HG03196 (cell line): ENCODE data around the gene NAPG.
A peak's percentile ranks its signal among the peaks of the same experiment; 100 is the strongest.
"Not testable (repeated sequence)": the region's sequence is repeated elsewhere in the genome, so short reads cannot be mapped to it uniquely, and the experiment has no call there.

ENCODE experiments used
- ATAC-seq: cut with Tn5 transposase; IDR thresholded peaks from one replicate; pipeline ENCODE4 v1.9.1; 2021; ENCODE audit not compliant: unreplicated experiment

The NAPG gene

DNA sequence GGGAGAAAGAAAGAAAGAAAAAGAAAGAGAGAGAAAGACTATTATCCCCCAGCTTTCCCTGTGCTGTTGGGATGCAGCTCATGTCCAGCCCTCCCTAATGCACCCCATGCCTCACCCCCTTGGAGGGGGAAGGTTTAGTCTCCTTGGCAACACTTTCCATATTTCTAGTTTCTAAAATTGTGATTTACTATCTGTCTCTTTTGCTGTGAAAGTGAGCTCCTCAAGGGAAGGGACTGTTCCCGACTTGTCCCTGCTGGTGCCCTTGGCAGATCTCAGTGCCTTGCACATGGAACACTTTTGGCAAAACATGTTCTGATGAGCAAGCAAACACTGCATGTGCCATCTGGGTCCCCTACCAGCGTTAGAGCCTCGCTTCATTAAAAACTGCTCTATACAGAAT lies 11.7 kb upstream of the NAPG start:
- ATAC-seq: no peak

DNA sequence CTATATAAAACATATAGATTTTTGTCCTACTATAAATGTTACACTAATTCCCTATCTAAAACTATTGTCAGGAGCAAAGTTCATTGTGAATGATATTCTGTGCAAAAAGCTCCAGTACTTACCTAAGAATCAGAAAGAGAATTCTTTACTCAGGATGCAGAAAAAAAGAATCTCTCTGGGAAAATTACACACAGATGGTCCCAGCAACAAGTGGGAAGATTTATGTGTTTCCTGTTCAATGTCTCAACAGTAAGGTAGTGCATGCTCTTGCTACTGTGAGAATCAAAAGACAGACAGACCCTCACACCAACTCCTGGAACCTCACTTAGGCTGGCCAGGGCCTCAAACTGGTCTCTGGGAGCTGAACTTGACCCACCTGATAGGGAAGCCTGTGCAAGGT lies 11.2 kb upstream of the NAPG start:
- no peak for ATAC-seq

DNA sequence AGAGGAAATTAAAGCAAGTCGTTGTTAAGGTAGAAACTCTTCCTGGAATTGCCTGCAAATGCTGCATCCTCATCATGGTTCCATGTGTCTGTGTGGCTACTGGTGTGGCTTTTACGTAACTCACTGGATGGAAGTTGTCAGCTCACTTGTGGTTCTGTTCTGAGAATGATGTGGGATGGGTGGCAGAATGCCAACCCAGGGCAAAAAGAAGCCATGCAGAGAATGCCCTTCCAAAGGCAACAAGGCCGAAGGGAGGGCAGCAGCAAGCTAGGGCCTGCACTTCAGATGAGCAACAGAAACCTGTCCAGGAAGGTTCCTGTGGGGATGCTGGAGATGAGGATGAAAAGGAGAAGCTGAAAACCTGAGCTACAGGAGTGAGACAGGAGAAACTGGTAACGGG lies 10.4 kb upstream of the NAPG start:
- no peak for ATAC-seq

DNA sequence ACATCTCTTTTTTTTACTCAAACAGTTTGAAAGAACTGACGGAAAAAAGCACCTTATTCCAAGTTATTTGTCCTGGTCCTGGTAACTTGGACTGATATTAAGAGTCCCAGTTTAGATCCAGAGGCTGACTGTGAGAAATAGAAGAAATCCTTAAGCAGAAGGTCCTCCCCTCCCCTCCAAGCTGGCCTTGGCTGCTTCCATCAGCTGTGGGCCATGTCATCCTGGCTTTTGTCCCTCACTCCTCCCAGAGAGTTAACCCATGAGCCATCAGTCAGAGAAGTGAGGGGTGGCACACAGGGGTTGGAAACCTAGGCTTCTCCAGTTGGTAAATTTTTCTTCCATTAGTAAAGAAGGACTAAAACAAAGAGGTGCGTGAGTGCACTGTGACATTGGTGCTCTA lies 9.7 kb upstream of the NAPG start:
- ATAC-seq: no peak

DNA sequence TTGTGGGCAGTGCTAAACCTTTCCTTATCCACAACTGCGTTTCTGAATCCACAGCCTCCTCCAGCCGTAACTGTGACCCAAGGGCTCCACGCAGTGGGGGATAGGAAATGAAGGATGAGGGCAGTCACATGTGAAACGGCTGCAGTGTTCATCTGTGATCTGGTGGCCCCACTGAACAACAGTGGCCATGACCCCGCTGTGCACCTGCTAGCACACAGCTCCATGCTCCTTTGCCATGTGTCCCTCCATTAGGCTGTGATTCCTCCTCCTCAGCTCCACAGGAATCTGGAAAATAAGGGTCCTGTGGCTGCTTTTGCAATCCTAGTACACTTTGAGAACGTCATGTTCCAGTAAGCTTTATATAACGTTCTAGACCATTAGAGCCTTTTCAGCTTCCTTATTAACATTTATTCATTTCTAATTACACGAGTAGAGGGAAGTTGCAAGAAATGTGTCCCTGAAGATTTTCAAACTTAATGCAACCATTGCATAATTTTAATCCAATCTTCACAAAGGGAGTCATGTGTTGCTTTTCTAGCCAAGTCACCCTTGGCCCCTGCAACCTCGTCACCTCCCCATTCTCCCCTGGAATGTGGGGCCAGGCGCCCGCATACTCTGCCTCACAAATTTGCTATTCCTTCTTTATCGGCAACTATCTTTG lies 7.1 kb upstream of the NAPG start:
- ATAC-seq: no peak

DNA sequence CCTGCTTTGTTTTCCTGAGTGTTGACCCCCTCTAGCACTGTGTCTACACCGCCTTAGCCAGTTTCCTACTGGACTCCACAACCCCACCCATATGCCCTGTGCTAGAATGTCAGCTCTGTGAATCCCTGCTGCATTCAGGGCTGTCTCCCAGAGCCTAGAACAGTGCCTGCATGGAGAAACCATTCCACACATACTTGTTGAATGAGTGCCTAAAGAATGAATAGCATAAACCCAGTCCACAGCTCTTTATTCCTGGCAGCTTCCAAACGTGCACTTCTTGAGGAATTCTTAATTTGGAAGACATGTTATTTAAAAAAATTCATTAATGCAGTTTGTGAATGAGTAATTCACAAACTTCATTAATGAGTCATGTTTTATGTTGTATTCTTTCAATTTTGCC lies 6.5 kb upstream of the NAPG start:
- ATAC-seq: no peak

DNA sequence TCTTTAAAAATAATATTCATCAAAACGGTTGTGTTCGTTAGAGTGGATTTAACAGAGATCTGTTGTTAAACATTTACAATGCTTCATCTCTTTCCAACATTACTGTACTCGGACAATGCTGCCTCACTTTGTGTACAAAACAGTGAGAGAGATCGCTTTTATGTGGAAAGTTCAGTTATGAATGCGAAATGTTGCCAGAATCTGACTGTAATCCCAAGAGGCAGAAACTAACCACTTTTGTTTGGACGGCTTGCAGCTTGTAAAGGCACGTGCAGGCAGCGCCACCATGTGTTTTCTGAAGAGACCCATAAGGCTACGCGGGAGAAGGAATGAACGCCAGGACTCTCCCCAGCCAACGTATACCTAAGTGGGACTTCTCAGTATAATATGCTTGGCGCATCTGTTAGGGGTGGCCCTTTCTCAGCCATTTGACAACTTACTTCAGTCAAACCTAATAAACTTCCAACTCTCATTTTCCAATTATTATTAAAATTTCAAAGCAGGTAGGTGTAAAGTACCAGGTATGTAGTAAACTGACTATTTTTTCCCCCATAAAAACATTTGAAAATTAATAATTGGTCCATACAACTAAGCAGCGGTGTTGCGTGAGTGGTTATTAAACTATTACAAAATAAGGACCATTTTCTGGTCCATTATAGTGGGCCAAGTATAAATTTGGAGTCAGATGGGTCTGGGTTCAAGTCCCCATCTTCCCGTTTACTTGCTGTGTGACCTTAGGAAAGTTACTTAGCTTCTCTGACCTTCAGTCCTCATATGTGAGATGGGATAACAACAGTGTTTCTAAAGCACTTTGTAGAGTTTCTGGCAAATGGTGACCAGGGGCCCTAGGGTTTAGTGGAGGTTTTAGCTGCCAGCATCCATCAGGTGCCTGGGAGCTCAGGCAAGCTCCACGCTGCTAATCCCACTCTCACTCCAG lies 5.6 kb upstream of the NAPG start:
- ATAC-seq: peak; percentile 52

DNA sequence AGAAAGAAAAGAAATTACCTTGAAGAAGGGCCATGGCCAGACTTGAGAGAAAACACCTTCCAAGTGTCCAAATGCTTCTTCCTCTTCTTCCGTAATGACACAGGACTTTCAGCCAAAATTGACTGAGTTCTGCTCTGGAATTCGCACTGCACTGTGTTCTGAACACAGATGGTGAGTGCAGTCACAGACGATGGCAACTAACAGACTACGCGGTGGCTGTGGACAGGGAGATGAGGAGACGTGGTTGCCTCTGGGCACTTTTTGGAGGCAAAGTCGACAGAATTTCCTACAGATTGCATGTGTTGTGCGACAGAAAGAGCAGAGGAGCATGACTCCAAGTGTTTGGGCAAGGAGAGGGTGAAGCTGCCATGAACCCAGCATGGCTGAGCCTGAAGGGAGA lies 4.3 kb upstream of the NAPG start:
- no peak for ATAC-seq

DNA sequence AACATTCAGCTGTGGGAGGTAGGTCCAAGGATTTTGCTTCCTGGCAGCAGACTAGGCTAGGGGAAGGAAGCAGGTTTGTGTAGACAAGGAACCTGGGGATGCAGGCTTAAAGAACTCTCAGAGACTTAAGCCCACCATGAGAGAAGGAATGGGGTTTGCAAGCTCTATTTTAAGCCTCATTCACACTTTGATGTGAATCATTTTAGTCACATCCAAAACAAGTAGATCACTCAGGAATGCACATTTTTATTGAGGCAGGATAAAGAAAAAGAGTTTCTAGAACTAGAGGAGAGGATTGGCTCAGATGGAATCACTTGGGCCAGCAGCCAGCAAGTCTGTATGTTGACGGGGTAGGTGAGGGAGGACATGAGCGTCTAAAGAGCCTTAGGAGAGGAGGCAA lies 3.3 kb upstream of the NAPG start:
- ATAC-seq: no peak

DNA sequence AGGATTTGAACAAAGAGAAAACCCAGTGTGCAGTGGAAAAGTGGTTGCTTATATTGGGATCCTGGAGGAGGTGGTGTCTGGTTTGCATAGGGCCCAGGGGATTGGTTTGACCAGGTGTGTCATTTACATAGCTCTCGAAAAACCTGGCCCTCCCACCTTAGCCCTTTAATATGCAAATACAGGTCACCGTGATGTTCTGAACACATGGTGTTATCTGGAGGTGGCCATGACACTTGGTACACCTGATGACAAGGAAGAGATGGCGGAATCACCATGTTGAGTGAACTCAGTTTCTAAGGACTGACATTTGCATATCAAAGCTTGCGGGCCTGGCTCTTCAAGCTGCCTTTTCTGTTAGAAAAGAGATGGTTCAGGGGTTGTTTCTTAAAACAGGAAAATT lies 2.3 kb upstream of the NAPG start:
- ATAC-seq: no peak

DNA sequence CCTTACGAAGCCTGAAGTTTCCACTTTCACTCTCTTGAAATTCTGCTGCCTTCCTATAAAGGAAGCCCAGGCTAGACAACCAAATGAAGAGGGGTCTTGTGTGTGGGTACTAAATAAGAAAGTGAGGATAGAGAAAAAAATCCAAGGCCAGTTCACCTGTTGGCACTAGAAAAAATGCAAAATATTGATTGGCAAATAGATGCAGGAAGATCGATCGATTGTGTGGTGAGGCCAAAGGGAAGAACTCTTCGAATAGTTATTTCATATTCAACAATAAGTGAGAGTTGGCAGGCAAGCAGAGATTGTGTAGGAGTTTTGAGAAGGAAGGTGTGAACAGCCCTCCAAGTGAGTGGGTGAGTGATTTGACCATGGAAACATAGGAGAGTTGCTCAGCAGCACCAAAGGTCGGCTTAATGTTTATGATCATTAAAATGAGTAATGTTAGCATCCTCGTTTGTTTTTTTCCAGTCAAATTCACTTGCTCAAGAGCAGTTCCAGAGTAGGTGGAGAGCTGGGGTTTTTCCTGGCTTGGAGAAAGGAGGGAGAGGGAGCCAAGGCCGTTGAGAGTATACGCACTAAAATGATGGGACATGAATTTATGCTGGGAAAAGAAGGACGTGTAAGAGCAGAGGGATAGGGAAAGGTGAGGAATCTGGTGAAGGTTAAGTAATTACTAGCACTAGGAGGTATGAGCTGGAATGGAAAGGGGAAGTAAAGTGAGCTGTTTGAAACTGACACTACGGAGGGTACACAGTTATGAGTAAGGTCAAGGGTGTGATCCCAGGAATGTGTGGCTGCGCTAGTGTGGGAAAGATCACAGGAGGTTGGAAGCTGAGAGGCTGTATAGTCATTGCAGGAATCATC lies 1.1 kb upstream of the NAPG start:
- no peak for ATAC-seq

DNA sequence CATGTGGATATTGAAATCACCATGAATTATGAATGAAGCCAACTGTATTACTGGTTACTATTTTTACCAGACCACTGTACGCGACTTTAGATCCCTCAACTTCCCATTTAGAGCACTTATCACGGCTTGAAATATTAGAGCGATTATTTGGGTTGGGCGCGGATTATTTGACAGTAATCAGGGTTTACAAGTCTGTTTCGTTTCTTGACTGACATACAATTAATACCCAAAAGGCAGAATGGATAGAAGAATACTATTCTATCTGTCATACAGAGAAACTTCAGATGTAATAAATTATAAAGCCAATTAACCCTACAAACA lies 496 bp upstream of the NAPG start:
- ATAC-seq: no peak

DNA sequence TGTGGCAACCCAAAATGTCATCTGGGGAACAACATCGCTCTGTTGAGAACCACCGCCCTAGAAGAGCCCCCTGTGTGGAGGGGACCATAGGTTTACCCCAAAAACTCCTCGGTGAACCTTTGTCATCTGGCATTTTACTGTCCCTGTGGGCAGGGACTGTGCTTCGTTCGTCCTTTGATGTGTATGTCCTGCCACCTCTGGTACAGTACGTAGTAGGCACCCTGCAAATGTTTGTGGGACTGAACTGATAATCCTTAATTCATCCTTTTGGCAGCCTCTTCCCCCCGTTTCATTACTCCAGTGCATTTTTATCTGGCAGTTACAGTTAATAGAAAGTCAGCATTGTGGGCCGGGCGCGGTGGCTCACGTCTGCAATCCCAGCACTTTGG lies 728 bp downstream of the NAPG start:
- no peak for ATAC-seq

DNA sequence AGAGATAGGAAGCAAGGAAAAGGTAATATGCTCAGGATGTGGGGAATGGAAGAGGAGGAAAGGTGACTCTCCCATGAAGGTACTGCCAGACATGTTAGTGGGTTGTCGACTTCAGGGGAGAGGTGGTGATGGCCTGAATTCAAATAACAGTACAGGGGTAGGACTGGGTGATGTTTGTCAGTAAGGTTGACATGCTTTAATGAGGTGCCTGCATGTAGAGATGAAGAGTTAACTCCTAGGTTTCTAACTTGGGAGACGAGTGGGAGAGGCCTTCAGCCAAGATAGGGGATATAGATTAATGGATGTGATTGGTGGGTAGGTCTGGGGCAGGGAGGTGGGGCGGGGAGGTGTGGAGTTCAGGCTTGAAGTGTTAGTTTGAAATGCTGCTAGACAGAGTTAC lies 2.6 kb downstream of the NAPG start:
- ATAC-seq: no peak

DNA sequence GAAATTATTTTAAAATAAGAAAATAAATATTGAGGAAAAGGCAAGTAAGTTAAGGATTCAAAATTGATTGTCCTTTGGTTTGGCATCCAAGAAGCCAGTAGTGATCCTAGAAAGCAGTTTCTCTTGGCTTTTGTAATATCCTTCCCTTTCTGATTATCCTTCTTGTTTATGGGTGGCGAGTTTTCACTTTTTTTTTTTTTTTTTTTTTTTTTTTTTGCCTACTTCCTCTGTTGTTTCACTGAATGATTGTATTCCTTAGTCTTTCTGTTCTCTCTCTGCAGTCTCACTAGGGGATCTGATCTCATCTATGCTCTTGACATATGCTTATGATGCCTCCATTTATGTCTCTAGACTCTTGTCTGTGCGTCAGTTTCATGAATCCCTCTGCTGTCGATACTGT lies 4.2 kb downstream of the NAPG start:
- no peak for ATAC-seq

DNA sequence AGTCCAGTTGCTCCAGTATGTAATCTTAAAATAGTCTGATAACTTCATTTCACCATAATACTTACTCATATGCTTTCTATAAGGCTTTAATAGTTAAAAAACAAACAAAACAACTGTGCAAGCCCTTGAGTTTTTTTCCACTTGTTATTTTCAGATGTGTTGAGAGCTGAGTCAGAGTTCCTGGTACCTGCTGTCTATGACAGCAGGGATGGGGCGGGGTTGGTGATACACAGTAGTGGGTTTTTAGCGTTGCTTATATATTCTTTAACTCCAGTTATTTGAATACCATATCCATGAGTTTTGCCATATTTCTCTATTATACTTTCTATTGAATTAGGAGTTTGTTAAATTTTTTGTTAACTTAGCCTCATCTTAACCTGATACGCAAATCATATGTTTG lies 5.0 kb downstream of the NAPG start:
- no peak for ATAC-seq

DNA sequence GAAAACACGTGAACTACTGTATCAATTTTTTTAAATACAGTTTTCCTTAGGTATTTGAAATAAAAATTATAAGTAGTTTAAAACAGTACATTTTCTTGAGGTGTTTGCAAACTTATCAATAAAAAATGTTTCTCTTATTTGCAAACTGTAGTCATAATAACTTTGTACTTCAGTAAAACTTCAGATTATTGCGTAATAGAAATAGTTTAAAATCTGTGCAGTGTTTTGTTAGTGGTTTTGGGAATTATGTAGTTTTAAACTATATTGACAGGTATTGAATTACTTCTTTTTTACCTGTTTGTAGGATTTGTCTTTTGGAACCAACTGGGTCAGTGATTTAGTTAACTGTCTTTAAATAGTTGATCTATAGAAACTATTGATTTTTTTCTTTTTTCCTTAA lies 7.3 kb downstream of the NAPG start:
- ATAC-seq: no peak

DNA sequence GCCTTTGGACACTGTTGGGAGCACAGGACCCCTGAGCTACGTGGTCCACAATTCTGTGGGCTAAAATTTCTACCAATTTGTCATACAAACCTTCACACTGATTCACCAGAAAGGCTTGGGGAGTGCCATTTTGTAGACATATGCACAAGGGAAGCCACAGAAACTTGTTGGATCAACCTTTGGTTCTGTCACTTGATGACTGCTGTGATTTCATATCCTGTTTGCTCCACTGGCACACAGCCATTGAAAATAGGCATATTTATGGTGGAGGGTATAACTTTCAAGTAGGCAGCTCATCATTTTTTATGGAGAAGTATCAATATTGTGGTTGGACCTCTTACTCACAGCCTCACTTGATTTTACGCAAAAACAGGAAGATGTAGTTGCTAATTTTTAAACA lies 10.5 kb downstream of the NAPG start:
- ATAC-seq: no peak

DNA sequence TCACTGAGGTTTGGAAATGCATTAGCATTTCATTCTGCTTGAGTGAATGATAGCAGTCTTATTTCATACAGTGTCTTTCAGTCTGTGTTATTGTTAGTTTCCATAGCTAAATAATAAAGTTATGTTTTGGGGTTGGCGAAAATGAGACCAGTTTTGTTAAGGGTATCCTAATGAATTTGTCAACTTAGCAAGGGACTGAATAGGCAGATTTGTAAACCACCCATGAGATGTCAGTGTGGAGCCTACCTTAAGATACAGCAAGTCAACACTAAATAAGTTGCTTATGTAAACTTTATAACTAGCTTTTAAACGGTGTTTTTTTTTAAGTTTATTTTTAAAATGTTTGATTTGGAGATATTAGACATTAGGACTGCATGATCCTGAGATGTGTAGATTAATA lies 11.9 kb downstream of the NAPG start:
- no peak for ATAC-seq

DNA sequence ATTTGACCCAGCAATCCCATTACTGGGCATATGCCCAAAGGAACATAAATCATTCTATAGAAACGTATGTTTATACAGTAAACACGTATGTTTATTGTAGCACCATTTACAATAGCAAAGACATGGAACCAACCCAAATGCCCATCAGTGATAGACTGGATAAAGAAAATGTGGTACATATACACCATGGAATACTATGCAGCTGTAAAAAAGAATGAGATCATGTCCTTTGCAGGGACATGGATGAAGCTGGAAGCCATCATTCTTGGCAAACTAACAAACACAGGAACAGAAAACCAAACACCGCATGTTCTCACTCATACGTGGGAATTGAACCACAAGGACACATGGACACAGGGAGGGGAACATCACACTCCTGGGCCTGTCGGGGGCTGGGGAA lies 13.3 kb downstream of the NAPG start:
- ATAC-seq: not testable (repeated sequence)

DNA sequence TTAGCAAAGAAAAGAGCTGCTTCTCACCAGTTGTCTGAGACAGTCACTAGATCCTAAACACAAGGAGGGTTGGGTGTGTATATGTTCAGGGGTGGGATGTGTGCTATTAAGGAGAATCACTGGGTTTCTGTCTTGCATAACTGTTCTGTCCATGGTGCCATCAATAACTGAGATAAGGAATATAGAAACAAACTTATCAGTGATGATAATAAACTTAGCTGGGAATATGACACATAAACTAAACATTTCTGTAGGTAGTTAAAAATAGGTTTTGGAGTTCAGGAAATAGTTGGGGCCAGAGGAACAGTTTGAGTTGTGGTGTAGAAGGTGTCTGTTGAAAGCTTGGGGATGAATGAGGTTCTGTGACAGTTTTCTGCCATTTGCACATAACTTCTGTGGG lies 17.4 kb downstream of the NAPG start:
- ATAC-seq: no peak
